ENCODE results near the gene SYCE1L.
A peak's percentile ranks its signal among the peaks of the same experiment; 100 is the strongest.

Gene SYCE1L

GRCh38 chr16:77206533-77206932, 7.3 kb downstream of the SYCE1L start:
- Histone ChIP-seq H3K4me1 (ENCODE audit: control insufficient read depth, low read depth, low read length) (no peaks in the 10 kb centered on the region), H3K79me1 (ENCODE audit: low read length) (no peaks in the 10 kb centered on the region), H2AK5ac (ENCODE audit: low read length) (no peak overlapping the region), H2BK15ac (replicated peaks; ENCODE audit: low read depth) (no peak overlapping the region), H3K79me2 (ENCODE audit: control insufficient read depth, insufficient read depth, low read length) (no peaks in the 10 kb centered on the region), H4K8ac (ENCODE audit: low read depth, low read length) (no peak overlapping the region), H2BK5ac (ENCODE audit: low read length) (no peak overlapping the region), H3K4me2 (ENCODE audit: low read length) (no peak overlapping the region), H4K5ac (ENCODE audit: low read length) (no peak overlapping the region), H3K9ac (ENCODE audit: low read length) (no peak overlapping the region), H3K18ac (ENCODE audit: low read length) (no peak overlapping the region), H3K4me3 (ENCODE audit: low read length) (no peak overlapping the region), H3K56ac (ENCODE audit: low read length) (no peak overlapping the region), H3K4ac (ENCODE audit: low read depth, low read length) (no peak overlapping the region), H3K27me3 (ENCODE audit: insufficient read depth, low read length, poor library complexity) (no peaks in the 10 kb centered on the region), H3K36me3 (ENCODE audit: control insufficient read depth, insufficient read depth, low read length) (no peaks in the 10 kb centered on the region), H3K23ac (ENCODE audit: low read length) (no peak overlapping the region), H3K27ac (ENCODE audit: low read depth, low read length) (no peak overlapping the region), H2BK120ac (ENCODE audit: low read depth, low read length) (no peak overlapping the region)
- no CpG with 5 or more reads among the region's 2 CpGs for WGBS (ENCODE audit: extremely low coverage, insufficient coverage, low lambda C conversion rate)
- DNase-seq: no peak

DNA sequence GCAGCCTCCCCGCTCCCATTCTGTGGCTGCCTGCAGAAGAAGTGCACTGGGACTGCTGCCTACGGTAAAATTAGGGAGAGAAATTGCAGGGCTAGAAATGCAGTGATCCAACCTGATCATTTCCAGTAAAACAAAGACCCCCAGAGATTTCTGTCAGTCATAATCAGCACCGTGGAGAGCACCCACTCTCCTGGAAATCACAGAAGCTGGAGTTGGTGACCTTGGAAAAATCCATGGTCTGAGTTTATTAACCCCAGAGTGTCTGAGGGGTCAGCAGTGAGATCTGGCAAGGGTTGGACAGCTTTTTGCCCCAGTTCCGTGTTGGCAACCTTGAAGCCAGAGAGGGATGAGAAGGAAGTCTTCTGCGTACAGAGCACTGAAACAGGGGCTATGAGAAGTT, 7.8 kb downstream of the SYCE1L start:
- H3K4me3 ChIP-seq (ENCODE audit: low read length): no peak overlapping the region
- H3K4me1 ChIP-seq (ENCODE audit: control insufficient read depth, low read depth, low read length): no peaks in the 10 kb centered on the region
- H3K79me2 ChIP-seq (ENCODE audit: control insufficient read depth, insufficient read depth, low read length): no peaks in the 10 kb centered on the region
- no peaks in the 10 kb centered on the region for H3K79me1 ChIP-seq (ENCODE audit: low read length)
- H3K4ac ChIP-seq (ENCODE audit: low read depth, low read length): no peak overlapping the region
- H2BK5ac ChIP-seq (ENCODE audit: low read length): no peak overlapping the region
- H3K27ac ChIP-seq (ENCODE audit: low read depth, low read length): no peak overlapping the region
- H3K23ac ChIP-seq (ENCODE audit: low read length): no peak overlapping the region
- H3K4me2 ChIP-seq (ENCODE audit: low read length): no peak overlapping the region
- H2BK120ac ChIP-seq (ENCODE audit: low read depth, low read length): no peak overlapping the region
- H3K56ac ChIP-seq (ENCODE audit: low read length): no peak overlapping the region
- H3K18ac ChIP-seq (ENCODE audit: low read length): no peak overlapping the region
- H4K8ac ChIP-seq (ENCODE audit: low read depth, low read length): no peak overlapping the region
- H2BK15ac ChIP-seq (replicated peaks; ENCODE audit: low read depth): no peak overlapping the region
- no peak overlapping the region for H2AK5ac ChIP-seq (ENCODE audit: low read length)
- H4K5ac ChIP-seq (ENCODE audit: low read length): no peak overlapping the region
- no peaks in the 10 kb centered on the region for H3K27me3 ChIP-seq (ENCODE audit: insufficient read depth, low read length, poor library complexity)
- H3K36me3 ChIP-seq (ENCODE audit: control insufficient read depth, insufficient read depth, low read length): no peaks in the 10 kb centered on the region
- no CpG with 5 or more reads among the region's 5 CpGs for WGBS (ENCODE audit: extremely low coverage, insufficient coverage, low lambda C conversion rate)
- no peak overlapping the region for H3K9ac ChIP-seq (ENCODE audit: low read length)
- DNase-seq: no peak

DNA sequence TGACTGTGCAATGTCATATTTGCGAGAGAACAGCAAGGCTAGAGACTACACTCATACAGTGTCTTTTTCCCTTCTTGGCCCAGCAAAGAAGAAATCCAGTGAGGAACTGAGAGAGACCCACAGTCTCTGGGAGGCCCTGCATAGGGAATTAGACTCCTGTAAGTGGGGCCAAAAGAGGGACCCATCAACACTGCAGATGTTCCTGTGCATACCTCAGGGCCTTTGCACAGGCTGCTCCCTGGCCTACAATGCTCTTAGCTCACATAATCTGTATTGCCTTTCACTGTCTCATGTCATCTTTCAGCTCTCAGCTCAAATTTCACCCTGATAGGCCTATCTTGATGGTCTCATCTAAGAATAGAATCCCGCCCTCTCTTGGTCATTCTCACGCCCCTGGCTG, 9.2 kb downstream of the SYCE1L start:
- no peak overlapping the region for H3K4me3 ChIP-seq (ENCODE audit: low read length)
- no peak overlapping the region for H3K56ac ChIP-seq (ENCODE audit: low read length)

DNA sequence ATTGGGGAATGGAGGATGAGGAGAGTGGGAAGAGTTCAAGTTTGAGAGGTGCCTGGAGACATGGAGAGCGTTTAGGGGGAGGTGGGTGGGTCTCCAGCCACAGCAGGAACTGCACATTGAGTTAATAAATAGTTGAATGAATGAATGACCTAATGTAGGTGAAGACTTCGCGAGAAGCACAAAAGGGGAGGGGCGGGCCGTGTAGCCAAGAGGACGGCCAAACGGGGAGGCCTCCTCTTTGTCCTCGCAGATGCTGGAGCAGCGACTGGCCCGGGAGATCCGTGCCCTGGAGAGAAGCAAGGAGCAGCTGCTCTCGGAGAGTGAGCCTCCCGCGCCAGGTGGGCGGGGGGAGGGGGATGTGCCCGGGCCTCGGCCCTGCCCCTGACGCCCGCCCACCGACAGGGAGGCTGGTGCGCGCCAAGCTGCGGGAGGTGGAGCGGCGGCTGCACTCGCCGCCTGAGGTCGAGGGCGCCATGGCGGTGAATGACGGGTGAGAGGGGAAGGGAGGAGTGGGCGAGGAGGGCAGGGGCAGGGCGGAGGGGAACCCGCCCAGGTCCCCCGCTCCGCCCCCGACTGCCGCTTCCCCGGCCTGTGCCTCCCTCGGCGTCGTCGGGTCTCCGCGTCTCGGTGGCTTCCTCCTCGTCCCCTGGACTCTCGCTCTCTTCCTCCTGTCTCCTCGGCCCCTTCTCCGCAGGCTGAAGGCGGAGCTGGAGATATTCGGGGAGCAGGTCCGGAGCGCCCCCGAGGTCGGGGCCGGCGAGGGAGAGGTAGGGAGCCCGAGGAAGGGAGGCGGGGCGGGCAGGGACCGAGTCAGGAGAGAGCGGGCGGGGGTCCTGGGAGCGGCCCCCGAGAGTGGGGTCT, 12.9 kb downstream of the SYCE1L start:
- no CpG with 5 or more reads among the region's 66 CpGs for WGBS (ENCODE audit: extremely low coverage, insufficient coverage, low lambda C conversion rate)

More for the DNA sequence above, 9.2 kb downstream of the SYCE1L start:
- no peaks in the 10 kb centered on the region for H3K79me1 ChIP-seq (ENCODE audit: low read length)
- H3K79me2 ChIP-seq (ENCODE audit: control insufficient read depth, insufficient read depth, low read length): no peaks in the 10 kb centered on the region
- H3K4me1 ChIP-seq (ENCODE audit: control insufficient read depth, low read depth, low read length): no peaks in the 10 kb centered on the region
- H3K9ac ChIP-seq (ENCODE audit: low read length): no peak overlapping the region
- no CpG with 5 or more reads among the region's 3 CpGs for WGBS (ENCODE audit: extremely low coverage, insufficient coverage, low lambda C conversion rate)
- H2BK120ac ChIP-seq (ENCODE audit: low read depth, low read length): no peak overlapping the region
- H3K4me2 ChIP-seq (ENCODE audit: low read length): no peak overlapping the region
- no peak overlapping the region for H4K8ac ChIP-seq (ENCODE audit: low read depth, low read length)
- H3K23ac ChIP-seq (ENCODE audit: low read length): no peak overlapping the region
- H2AK5ac ChIP-seq (ENCODE audit: low read length): no peak overlapping the region
- H3K4ac ChIP-seq (ENCODE audit: low read depth, low read length): no peak overlapping the region
- no peak for DNase-seq
- no peaks in the 10 kb centered on the region for H3K27me3 ChIP-seq (ENCODE audit: insufficient read depth, low read length, poor library complexity)
- no peak overlapping the region for H3K18ac ChIP-seq (ENCODE audit: low read length)
- H3K36me3 ChIP-seq (ENCODE audit: control insufficient read depth, insufficient read depth, low read length): no peaks in the 10 kb centered on the region
- no peak overlapping the region for H2BK5ac ChIP-seq (ENCODE audit: low read length)
- H3K27ac ChIP-seq (ENCODE audit: low read depth, low read length): no peak overlapping the region
- H4K5ac ChIP-seq (ENCODE audit: low read length): no peak overlapping the region
- no peak overlapping the region for H2BK15ac ChIP-seq (replicated peaks; ENCODE audit: low read depth)

GRCh38 chr16:77212741-77213541, 13.7 kb downstream of the SYCE1L start:
- Histone ChIP-seq H3K36me3 (ENCODE audit: control insufficient read depth, insufficient read depth, low read length) (no peaks in the 10 kb centered on the region), H2AK5ac (ENCODE audit: low read length) (no peak overlapping the region), H2BK5ac (ENCODE audit: low read length) (no peak overlapping the region), H3K18ac (ENCODE audit: low read length) (peak overlapping the region; percentile 40), H4K8ac (ENCODE audit: low read depth, low read length) (no peak overlapping the region), H3K79me2 (ENCODE audit: control insufficient read depth, insufficient read depth, low read length) (no peaks in the 10 kb centered on the region), H4K5ac (ENCODE audit: low read length) (no peak overlapping the region), H3K27me3 (ENCODE audit: insufficient read depth, low read length, poor library complexity) (no peaks in the 10 kb centered on the region), H2BK15ac (replicated peaks; ENCODE audit: low read depth) (no peak overlapping the region), H3K4me2 (ENCODE audit: low read length) (peak overlapping the region; percentile 73), H2BK120ac (ENCODE audit: low read depth, low read length) (no peak overlapping the region), H3K4me3 (ENCODE audit: low read length) (peak overlapping the region; percentile 78), H3K27ac (ENCODE audit: low read depth, low read length) (peak overlapping the region; percentile 67), H3K23ac (ENCODE audit: low read length) (no peak overlapping the region), H3K9ac (ENCODE audit: low read length) (peak overlapping the region; percentile 93), H3K4me1 (ENCODE audit: control insufficient read depth, low read depth, low read length) (no peaks in the 10 kb centered on the region), H3K79me1 (ENCODE audit: low read length) (no peaks in the 10 kb centered on the region), H3K4ac (ENCODE audit: low read depth, low read length) (peak overlapping the region; percentile 50), H3K56ac (ENCODE audit: low read length) (peak overlapping the region; percentile 98)
- no CpG with 5 or more reads among the region's 62 CpGs for WGBS (ENCODE audit: extremely low coverage, insufficient coverage, low lambda C conversion rate)
- peak; percentile 73 for DNase-seq

More for the DNA sequence above, 12.9 kb downstream of the SYCE1L start:
- peak overlapping the region; percentile 98 for H3K56ac ChIP-seq (ENCODE audit: low read length)
- H3K23ac ChIP-seq (ENCODE audit: low read length): no peak overlapping the region
- H4K5ac ChIP-seq (ENCODE audit: low read length): no peak overlapping the region
- H3K4me2 ChIP-seq (ENCODE audit: low read length): peak overlapping the region; percentile 73
- peak overlapping the region; percentile 50 for H3K4ac ChIP-seq (ENCODE audit: low read depth, low read length)
- peak overlapping the region; percentile 67 for H3K27ac ChIP-seq (ENCODE audit: low read depth, low read length)
- no peak overlapping the region for H4K8ac ChIP-seq (ENCODE audit: low read depth, low read length)
- H3K36me3 ChIP-seq (ENCODE audit: control insufficient read depth, insufficient read depth, low read length): no peaks in the 10 kb centered on the region
- H3K9ac ChIP-seq (ENCODE audit: low read length): peak overlapping the region; percentile 93
- H3K4me3 ChIP-seq (ENCODE audit: low read length): peak overlapping the region; percentile 78
- H3K4me1 ChIP-seq (ENCODE audit: control insufficient read depth, low read depth, low read length): no peaks in the 10 kb centered on the region
- H2BK5ac ChIP-seq (ENCODE audit: low read length): no peak overlapping the region
- peak; percentile 92 for DNase-seq
- H3K18ac ChIP-seq (ENCODE audit: low read length): peak overlapping the region; percentile 40
- H3K79me1 ChIP-seq (ENCODE audit: low read length): no peaks in the 10 kb centered on the region
- H3K27me3 ChIP-seq (ENCODE audit: insufficient read depth, low read length, poor library complexity): no peaks in the 10 kb centered on the region
- no peak overlapping the region for H2BK120ac ChIP-seq (ENCODE audit: low read depth, low read length)
- no peak overlapping the region for H2AK5ac ChIP-seq (ENCODE audit: low read length)
- no peak overlapping the region for H2BK15ac ChIP-seq (replicated peaks; ENCODE audit: low read depth)
- H3K79me2 ChIP-seq (ENCODE audit: control insufficient read depth, insufficient read depth, low read length): no peaks in the 10 kb centered on the region
